Astrocyte (in vitro differentiated cells and primary cell): ENCODE data around the gene ASAP2. TPM values are rescaled to one million over a fixed set of nuclear protein-coding genes. Genes with fewer than 3 reads are reported as not detected.

Experiments
- DNase-seq: peaks from one replicate; pipeline ENCODE4 v3.0.0-alpha.2; 2010; ENCODE audit warnings: low read depth
- FAIRE-seq: peaks from 2 replicates; lab custom pipeline; 2011; peaks lifted over from hg19 to GRCh38; lab: Jason Lieb, UNC
- H2AFZ ChIP-seq: 2 replicates; pipeline ENCODE4 v1.6.0; 2012; ENCODE audit warnings: low read depth, low read length, inconsistent platforms
- H3K27ac ChIP-seq: 2 replicates; pipeline ENCODE4 v1.5.1; 2011; ENCODE audit warnings: low read depth, low read length, inconsistent platforms
- H3K27me3 ChIP-seq: 2 replicates; pipeline ENCODE4 v1.6.0; 2011; ENCODE audit warnings: low read length, inconsistent platforms; ENCODE audit not compliant: insufficient read depth
- H3K36me3 ChIP-seq: 2 replicates; pipeline ENCODE4 v1.5.1; 2011; ENCODE audit warnings: low read length, inconsistent platforms; ENCODE audit not compliant: insufficient read depth
- H3K4me1 ChIP-seq: 2 replicates; pipeline ENCODE4 v1.5.1; 2011; ENCODE audit warnings: low read length, inconsistent platforms; ENCODE audit not compliant: insufficient read depth
- H3K4me2 ChIP-seq: 2 replicates; pipeline ENCODE4 v1.6.0; 2012; ENCODE audit warnings: low read length, inconsistent platforms
- H3K4me3 ChIP-seq: 2 replicates; pipeline ENCODE4 v1.5.1; 2011; ENCODE audit warnings: low read depth, mild to moderate bottlenecking, low read length, inconsistent platforms; ENCODE audit not compliant: insufficient read depth
- H3K79me2 ChIP-seq: 2 replicates; pipeline ENCODE4 v1.6.0; 2012; ENCODE audit warnings: mild to moderate bottlenecking, low read length, inconsistent platforms; ENCODE audit not compliant: insufficient read depth
- H3K9ac ChIP-seq: 2 replicates; pipeline ENCODE4 v1.6.0; 2012; ENCODE audit warnings: mild to moderate bottlenecking, low read length, inconsistent platforms
- H3K9me3 ChIP-seq: 2 replicates; pipeline ENCODE4 v1.5.1; 2012; ENCODE audit warnings: low read depth, mild to moderate bottlenecking, low read length, inconsistent platforms; ENCODE audit not compliant: insufficient read depth
- H4K20me1 ChIP-seq: 2 replicates; pipeline ENCODE4 v1.6.0; 2012; ENCODE audit warnings: low read length, inconsistent platforms; ENCODE audit not compliant: insufficient read depth
- H3K27ac Mint-ChIP-seq: one replicate; pipeline ENCODE4 v1.8.0; 2021; ENCODE audit warnings: mild to moderate bottlenecking, mixed read lengths; ENCODE audit not compliant: unreplicated experiment
- H3K27me3 Mint-ChIP-seq: one replicate; pipeline ENCODE4 v1.8.0; 2021; ENCODE audit warnings: low read depth, mixed read lengths; ENCODE audit not compliant: unreplicated experiment
- H3K36me3 Mint-ChIP-seq: one replicate; pipeline ENCODE4 v1.8.0; 2021; ENCODE audit warnings: low read depth, mixed read lengths; ENCODE audit not compliant: unreplicated experiment
- H3K4me1 Mint-ChIP-seq: one replicate; pipeline ENCODE4 v1.8.0; 2021; ENCODE audit warnings: low read depth, mixed read lengths; ENCODE audit not compliant: unreplicated experiment
- H3K4me3 Mint-ChIP-seq: one replicate; pipeline ENCODE4 v1.8.0; 2021; ENCODE audit warnings: mild to moderate bottlenecking, moderate library complexity, mixed read lengths; ENCODE audit not compliant: unreplicated experiment
- H3K9me3 Mint-ChIP-seq: one replicate; pipeline ENCODE4 v1.8.0; 2021; ENCODE audit warnings: mild to moderate bottlenecking, mixed read lengths; ENCODE audit not compliant: unreplicated experiment
- CTCF ChIP-seq: IDR thresholded peaks from 2 replicates; pipeline ENCODE4 v1.5.1; 2011; ENCODE audit warnings: low read depth, mild to moderate bottlenecking, inconsistent platforms, low read length, moderate library complexity; ENCODE audit not compliant: insufficient read depth
- EZH2 ChIP-seq: IDR thresholded peaks from 2 replicates; pipeline ENCODE4 v1.6.1; 2012; ENCODE audit warnings: mild to moderate bottlenecking, low read length, inconsistent platforms; ENCODE audit not compliant: insufficient read depth
- total RNA-seq: library from RNA; stranded (reverse); gene quantifications from 2 replicates; pipeline ENCODE4 v1.2.1, GENCODE V29; 2021

Gene ASAP2
- total RNA-seq, 1 donor from 2014 or later = 62.6 TPM

GRCh38 chr2:9306911-9307310, 100.3 kb downstream of the ASAP2 start:
- Mint-ChIP-seq H3K4me3 (no peak overlapping the region), H3K9me3 (no peaks in the 10 kb centered on the region), H3K36me3 (peaks cover 12% of the 10 kb centered on the region), H3K4me1 (peaks cover 36% of the 10 kb centered on the region), H3K27ac (no peak overlapping the region), H3K27me3 (no peaks in the 10 kb centered on the region)
- FAIRE-seq (no peak), DNase-seq (no peak)
- H3K4me1 ChIP-seq = peaks cover 40% of the 10 kb centered on the region
- no peaks in the 10 kb centered on the region for H3K36me3 ChIP-seq
- no peaks in the 10 kb centered on the region for H3K9me3 ChIP-seq
- peaks cover 32% of the 10 kb centered on the region for H4K20me1 ChIP-seq
- H3K9ac ChIP-seq = no peak overlapping the region
- H3K79me2 ChIP-seq = peaks cover 52% of the 10 kb centered on the region
- no peak overlapping the region for H3K4me3 ChIP-seq
- no peak overlapping the region for H3K27ac ChIP-seq
- H3K27me3 ChIP-seq = no peaks in the 10 kb centered on the region
- TF ChIP-seq CTCF = no peak
- TF ChIP-seq EZH2 = no peak
- no peak overlapping the region for H3K4me2 ChIP-seq
- no peak overlapping the region for H2AFZ ChIP-seq

- Histone ChIP-seq H3K4me3 (no peak overlapping the region), H3K27me3 (no peaks in the 10 kb centered on the region), H4K20me1 (peaks cover 32% of the 10 kb centered on the region), H3K4me2 (no peak overlapping the region), H3K9me3 (no peaks in the 10 kb centered on the region), H3K36me3 (no peaks in the 10 kb centered on the region), H2AFZ (no peak overlapping the region), H3K27ac (no peak overlapping the region), H3K4me1 (peaks cover 41% of the 10 kb centered on the region), H3K9ac (no peak overlapping the region), H3K79me2 (peaks cover 55% of the 10 kb centered on the region)
- TF ChIP-seq CTCF (no peak), EZH2 (no peak)
- DNase-seq = no peak
- H3K36me3 Mint-ChIP-seq = peaks cover 12% of the 10 kb centered on the region
- no peaks in the 10 kb centered on the region for H3K27me3 Mint-ChIP-seq
- no peak for FAIRE-seq
- H3K4me3 Mint-ChIP-seq = no peak overlapping the region
- H3K9me3 Mint-ChIP-seq = no peaks in the 10 kb centered on the region
- H3K27ac Mint-ChIP-seq = peak overlapping the region; percentile 81
- peaks cover 41% of the 10 kb centered on the region for H3K4me1 Mint-ChIP-seq
These were observed 100.9 kb downstream of the ASAP2 start for GRCh38 chr2:9307535-9307934.

GRCh38 chr2:9308186-9308955, 101.8 kb downstream of the ASAP2 start:
- peaks cover 12% of the 10 kb centered on the region for H3K36me3 Mint-ChIP-seq
- H3K27me3 Mint-ChIP-seq = no peaks in the 10 kb centered on the region
- Histone ChIP-seq H3K9ac (peak overlapping the region; percentile 29), H3K79me2 (peaks cover 60% of the 10 kb centered on the region), H3K27me3 (no peaks in the 10 kb centered on the region), H3K4me1 (peaks cover 43% of the 10 kb centered on the region), H3K4me2 (peak overlapping the region; percentile 21), H4K20me1 (peaks cover 24% of the 10 kb centered on the region), H3K4me3 (no peak overlapping the region), H3K36me3 (no peaks in the 10 kb centered on the region), H2AFZ (no peak overlapping the region), H3K9me3 (no peaks in the 10 kb centered on the region), H3K27ac (peak overlapping the region; percentile 33)
- peaks cover 46% of the 10 kb centered on the region for H3K4me1 Mint-ChIP-seq
- DNase-seq (peak; percentile 65), FAIRE-seq (no peak)
- H3K4me3 Mint-ChIP-seq = no peak overlapping the region
- H3K9me3 Mint-ChIP-seq = no peaks in the 10 kb centered on the region
- no peak for TF ChIP-seq EZH2
- no peak for TF ChIP-seq CTCF
- H3K27ac Mint-ChIP-seq = peak overlapping the region; percentile 81
